ENCODE results near the gene SREBF2.

DNA sequence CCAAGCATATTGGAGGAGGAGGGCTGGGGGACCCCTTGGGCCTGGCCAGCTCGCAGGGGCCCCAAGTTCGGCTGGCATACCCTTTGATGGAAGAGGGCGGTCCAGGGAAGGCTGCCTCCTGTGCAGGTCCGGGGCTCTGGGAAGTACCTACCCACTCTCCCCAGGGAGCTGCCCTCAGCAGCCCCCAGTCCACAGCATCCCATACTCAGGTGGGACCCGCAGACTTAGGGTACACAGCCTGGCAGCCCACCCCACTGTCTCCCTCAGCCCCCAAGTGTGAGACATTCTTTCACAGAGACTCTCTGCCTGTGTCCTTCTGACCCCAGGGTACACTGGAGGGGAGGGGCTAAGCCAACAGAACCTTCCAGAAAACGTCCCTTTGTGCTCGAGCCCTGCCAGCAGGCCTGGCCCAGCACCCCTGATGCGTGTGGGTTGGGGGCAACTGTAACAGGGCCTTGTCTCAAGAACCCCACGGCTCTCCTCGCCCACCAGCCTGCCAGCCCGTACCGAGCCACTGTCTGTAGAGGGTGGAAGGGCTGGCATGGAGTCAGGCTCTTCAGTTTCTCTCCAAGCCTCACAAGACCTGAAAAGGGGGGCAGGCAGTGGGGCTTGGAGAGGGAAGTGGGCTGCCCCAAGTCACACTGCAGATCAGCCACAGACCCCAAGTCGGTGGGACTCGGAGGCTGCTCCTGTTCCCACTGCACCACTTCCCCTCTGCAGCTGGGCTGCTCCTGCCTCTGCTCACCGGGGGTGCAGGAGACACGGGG is 100.7 kb downstream of the SREBF2 start:
- TF ChIP-seq, protein P1, sequence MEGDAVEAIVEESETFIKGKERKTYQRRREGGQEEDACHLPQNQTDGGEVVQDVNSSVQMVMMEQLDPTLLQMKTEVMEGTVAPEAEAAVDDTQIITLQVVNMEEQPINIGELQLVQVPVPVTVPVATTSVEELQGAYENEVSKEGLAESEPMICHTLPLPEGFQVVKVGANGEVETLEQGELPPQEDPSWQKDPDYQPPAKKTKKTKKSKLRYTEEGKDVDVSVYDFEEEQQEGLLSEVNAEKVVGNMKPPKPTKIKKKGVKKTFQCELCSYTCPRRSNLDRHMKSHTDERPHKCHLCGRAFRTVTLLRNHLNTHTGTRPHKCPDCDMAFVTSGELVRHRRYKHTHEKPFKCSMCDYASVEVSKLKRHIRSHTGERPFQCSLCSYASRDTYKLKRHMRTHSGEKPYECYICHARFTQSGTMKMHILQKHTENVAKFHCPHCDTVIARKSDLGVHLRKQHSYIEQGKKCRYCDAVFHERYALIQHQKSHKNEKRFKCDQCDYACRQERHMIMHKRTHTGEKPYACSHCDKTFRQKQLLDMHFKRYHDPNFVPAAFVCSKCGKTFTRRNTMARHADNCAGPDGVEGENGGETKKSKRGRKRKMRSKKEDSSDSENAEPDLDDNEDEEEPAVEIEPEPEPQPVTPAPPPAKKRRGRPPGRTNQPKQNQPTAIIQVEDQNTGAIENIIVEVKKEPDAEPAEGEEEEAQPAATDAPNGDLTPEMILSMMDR (IDR thresholded peaks at IDR 0.05) = no peak
- no peak for TF ChIP-seq POLR2A (IDR thresholded peaks at IDR 0.05)

Measured in uterus (tissue), 2 donors.